IMR-90 (cell line): ENCODE data around the gene HPSE2. TPM values are rescaled to one million over a fixed set of nuclear protein-coding genes. Genes with fewer than 3 reads are reported as not detected.

ENCODE experiments used
- ATAC-seq: fragments of 200-7000 bp; cut with Tn5 transposase; 2 replicates; pipeline ENCODE4 v1.9.1; 2020; ENCODE audit warnings: low read depth, mild to moderate bottlenecking, moderate library complexity
- BruUV-seq: library from RNA; stranded (reverse); fragments of 400-500 nt; replicated peaks from 2 replicates; lab custom pipeline; 2021; lab: Mats Ljungman, UMichigan
- CTCF ChIA-PET: fragments of 300-600 bp; formaldehyde crosslinking; extraction: SDS; loops from one replicate; lab custom pipeline; 2021; ENCODE audit warnings: antibody characterized with exemption; lab: Yijun Ruan, JAX
- POLR2A ChIA-PET: fragments of 300-600 bp; sonication (Branson Sonifier 250); formaldehyde crosslinking; loops from one replicate; lab custom pipeline; 2022; ENCODE audit warnings: antibody characterized with exemption; ENCODE audit not compliant: unreplicated experiment; lab: Charles Lee
- DNase-seq: peaks from one replicate; pipeline ENCODE4 v3.0.0; 2013
- H2AFZ ChIP-seq: replicated peaks from 2 replicates; pipeline ENCODE3; 2013; ENCODE audit warnings: low read length, mild to moderate bottlenecking; ENCODE audit not compliant: poor library complexity
- H2AK5ac ChIP-seq: 2 replicates; pipeline ENCODE4 v1.6.1; 2013; ENCODE audit warnings: low read depth, low read length, inconsistent platforms
- H2AK9ac ChIP-seq: replicated peaks from 2 replicates; pipeline ENCODE3; 2013; ENCODE audit warnings: mild to moderate bottlenecking, low read depth, low read length, moderate library complexity; ENCODE audit not compliant: poor library complexity
- H2BK120ac ChIP-seq: 2 replicates; pipeline ENCODE4 v1.6.1; 2013; ENCODE audit warnings: low read depth, low read length, inconsistent platforms
- H2BK15ac ChIP-seq: 3 replicates; pipeline ENCODE4 v1.6.1; 2013; ENCODE audit warnings: low read depth, low read length, inconsistent platforms
- H2BK20ac ChIP-seq: 2 replicates; pipeline ENCODE4 v1.6.1; 2013; ENCODE audit warnings: low read depth, mild to moderate bottlenecking, inconsistent platforms, low read length, moderate library complexity
- H2BK5ac ChIP-seq: 2 replicates; pipeline ENCODE4 v1.6.1; 2013; ENCODE audit warnings: mild to moderate bottlenecking, low read depth, low read length, inconsistent platforms; ENCODE audit not compliant: poor library complexity, severe bottlenecking
- H3K14ac ChIP-seq: replicated peaks from 2 replicates; pipeline ENCODE4 v1.6.1; 2013; ENCODE audit warnings: low read depth, low read length, inconsistent platforms
- H3K18ac ChIP-seq: 2 replicates; pipeline ENCODE4 v1.6.1; 2013; ENCODE audit warnings: low read depth, low read length, control low read depth
- H3K23ac ChIP-seq: 2 replicates; pipeline ENCODE4 v1.6.1; 2013; ENCODE audit warnings: low read depth, low read length, inconsistent platforms
- H3K27ac ChIP-seq: 2 replicates; pipeline ENCODE4 v1.5.1; 2013; ENCODE audit warnings: mild to moderate bottlenecking, control low read depth, low read length; ENCODE audit not compliant: insufficient read depth
- H3K27me3 ChIP-seq: 2 replicates; pipeline ENCODE4 v1.6.1; 2013; ENCODE audit warnings: low read length; ENCODE audit not compliant: control insufficient read depth, insufficient read depth
- H3K36me3 ChIP-seq: 2 replicates; pipeline ENCODE4 v1.6.1; 2013; ENCODE audit warnings: low read length, mixed read lengths; ENCODE audit not compliant: control insufficient read depth, insufficient read depth
- H3K4ac ChIP-seq: 2 replicates; pipeline ENCODE4 v1.6.1; 2013; ENCODE audit warnings: low read depth, low read length, inconsistent platforms
- H3K4me1 ChIP-seq: 2 replicates; pipeline ENCODE4 v1.6.1; 2013; ENCODE audit warnings: low read length, mixed read lengths; ENCODE audit not compliant: control insufficient read depth, insufficient read depth
- H3K4me2 ChIP-seq: 2 replicates; pipeline ENCODE4 v1.6.1; 2013; ENCODE audit warnings: low read depth, mild to moderate bottlenecking, control low read depth, low read length, moderate library complexity
- H3K4me3 ChIP-seq: 2 replicates; pipeline ENCODE4 v1.5.1; 2013; ENCODE audit warnings: low read depth, mild to moderate bottlenecking, control low read depth, low read length, moderate library complexity; ENCODE audit not compliant: insufficient read depth
- H3K56ac ChIP-seq: 2 replicates; pipeline ENCODE4 v1.6.1; 2013; ENCODE audit warnings: low read length, inconsistent platforms; ENCODE audit not compliant: insufficient read depth; ENCODE audit errors: extremely low read depth
- H3K79me1 ChIP-seq, 2 experiments: 2 replicates each; pipeline ENCODE4 v1.6.1; 2013; ENCODE audit warnings: low read length in 2 of 2, inconsistent platforms in 1 of 2, low read depth in 1 of 2
- H3K9ac ChIP-seq: 2 replicates; pipeline ENCODE4 v1.6.1; 2013; ENCODE audit warnings: low read depth, low read length, control low read depth
- H3K9me1 ChIP-seq: 2 replicates; pipeline ENCODE4 v1.6.1; 2013; ENCODE audit warnings: low read length, inconsistent platforms; ENCODE audit not compliant: insufficient read depth
- H3K9me3 ChIP-seq: 2 replicates; pipeline ENCODE4 v1.6.1; 2013; ENCODE audit warnings: low read length; ENCODE audit not compliant: control insufficient read depth, insufficient read depth
- H4K20me1 ChIP-seq: 2 replicates; pipeline ENCODE4 v1.6.1; 2013; ENCODE audit warnings: low read length, inconsistent platforms; ENCODE audit not compliant: insufficient read depth
- H4K5ac ChIP-seq: 2 replicates; pipeline ENCODE4 v1.6.1; 2013; ENCODE audit warnings: mild to moderate bottlenecking, low read depth, low read length, control low read depth
- H4K8ac ChIP-seq, 2 experiments: 2 replicates each; pipeline ENCODE4 v1.6.1; 2013; ENCODE audit warnings: low read depth in 2 of 2, low read length in 2 of 2, control low read depth in 1 of 2, inconsistent platforms in 1 of 2
- H4K91ac ChIP-seq: 2 replicates; pipeline ENCODE4 v1.6.1; 2013; ENCODE audit warnings: low read depth, low read length, inconsistent platforms; ENCODE audit not compliant: insufficient read depth
- BHLHE40 ChIP-seq: fragments of 150-350 bp; IDR thresholded peaks from 2 replicates; pipeline ENCODE4 v1.6.1; 2016; ENCODE audit warnings: mild to moderate bottlenecking, low read depth, low read length
- CEBPB ChIP-seq: IDR thresholded peaks from 2 replicates; pipeline ENCODE4 v1.6.1; 2012; ENCODE audit warnings: low read depth, low read length, improper control_type of control experiment
- FOS ChIP-seq: fragments of 150-350 bp; IDR thresholded peaks from 2 replicates; pipeline ENCODE4 v1.6.1; 2016; ENCODE audit warnings: low read depth, low read length
- MAFK ChIP-seq: IDR thresholded peaks from 2 replicates; pipeline ENCODE4 v1.6.1; 2012; ENCODE audit warnings: low read depth, low read length, improper control_type of control experiment
- MAZ ChIP-seq: IDR thresholded peaks from 2 replicates; pipeline ENCODE4 v1.6.1; 2012; ENCODE audit warnings: low read depth, mild to moderate bottlenecking, low read length, improper control_type of control experiment, moderate library complexity, borderline replicate concordance
- NFE2L2 ChIP-seq: fragments of 150-350 bp; IDR thresholded peaks from 2 replicates; pipeline ENCODE4 v1.6.1; 2016; ENCODE audit warnings: low read depth, mild to moderate bottlenecking, low read length
- POLR2A ChIP-seq: IDR thresholded peaks from 2 replicates; pipeline ENCODE4 v1.6.1; 2012; ENCODE audit warnings: mild to moderate bottlenecking, low read depth, low read length
- RFX5 ChIP-seq: IDR thresholded peaks from 2 replicates; pipeline ENCODE4 v1.8.0; 2012; ENCODE audit warnings: low read depth, mild to moderate bottlenecking, low read length, moderate library complexity
- SMC3 ChIP-seq: fragments of 150-350 bp; IDR thresholded peaks from 2 replicates; pipeline ENCODE4 v1.6.1; 2016; ENCODE audit warnings: low read depth, mild to moderate bottlenecking, antibody characterized with exemption, low read length, moderate library complexity
- dilution Hi-C: fragments of 300-500 bp; cut with HindIII; formaldehyde crosslinking; loops from one replicate; pipeline ENCODE4 v1.14.3; 2018; ENCODE audit warnings: low sequenced_read_pairs; ENCODE audit not compliant: unreplicated experiment
- in situ Hi-C: fragments of 300-500 bp; cut with MboI; formaldehyde crosslinking; loops from 3 replicates; pipeline ENCODE4 v1.14.3; 2019; ENCODE audit warnings: low sequenced_read_pairs, inconsistent platforms, mixed read lengths
- intact Hi-C: fragments of 100-400 bp; cut with micrococcal nuclease; formaldehyde crosslinking; loops from 2 replicates; pipeline ENCODE4 v1.10.0; 2022
- polyA plus RNA-seq, 3 experiments: library from polyadenylated mRNA; depleted of rRNA; stranded (reverse); fragments of >200 nt; gene quantifications; 2 replicates each; pipeline ENCODE4 v1.2.3, GENCODE V29; 2012; ENCODE audit warnings: low replicate concordance in 1 of 3
- total RNA-seq: library from RNA; depleted of rRNA; stranded (reverse); fragments of >200 nt; gene quantifications from 2 replicates; pipeline ENCODE4 v1.2.3, GENCODE V29; 2012
- TF ChIP-seq, protein P1 (sequence below): conservative IDR thresholded peaks from 2 replicates; pipeline ENCODE4 v1.5.1; 2012; ENCODE audit warnings: mild to moderate bottlenecking, low read depth, low read length, improper control_type of control experiment
- TF ChIP-seq, protein P2 (sequence below): fragments of 150-350 bp; IDR thresholded peaks from 2 replicates; pipeline ENCODE4 v1.6.1; 2017; ENCODE audit warnings: mild to moderate bottlenecking, antibody characterized with exemption, low read length, low read depth

HPSE2 gene
- total and polyA plus RNA-seq, 2 of the 4 experiments (the other 2 are of a cell fraction), result not detected

DNA sequence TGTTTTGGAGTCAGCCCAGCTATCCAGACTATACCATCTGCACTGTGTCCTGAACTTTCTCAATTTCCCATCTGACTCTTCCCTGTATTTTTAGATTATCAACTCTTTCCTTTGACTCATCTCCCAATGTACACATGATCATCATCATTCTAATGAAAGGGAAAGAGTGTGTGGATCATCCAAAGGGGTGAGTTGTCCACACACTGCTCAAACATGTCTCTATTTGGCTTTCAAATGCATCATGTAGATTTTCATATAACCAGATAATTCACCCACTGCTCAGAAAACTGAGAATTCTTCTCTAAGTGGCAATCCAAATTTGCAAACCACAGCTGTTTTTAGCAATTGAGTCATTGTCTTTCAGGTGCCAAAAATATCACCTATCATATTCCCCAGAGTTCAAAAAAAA, 598.7 kb downstream of the HPSE2 start:
- H3K27ac ChIP-seq, result no peak overlapping the region
- H3K9ac ChIP-seq, result no peak overlapping the region
- in situ Hi-C loops (no loop called here), dilution Hi-C loops (no loop called here), intact Hi-C loops (no loop called here)
- TF ChIP-seq, protein P1, sequence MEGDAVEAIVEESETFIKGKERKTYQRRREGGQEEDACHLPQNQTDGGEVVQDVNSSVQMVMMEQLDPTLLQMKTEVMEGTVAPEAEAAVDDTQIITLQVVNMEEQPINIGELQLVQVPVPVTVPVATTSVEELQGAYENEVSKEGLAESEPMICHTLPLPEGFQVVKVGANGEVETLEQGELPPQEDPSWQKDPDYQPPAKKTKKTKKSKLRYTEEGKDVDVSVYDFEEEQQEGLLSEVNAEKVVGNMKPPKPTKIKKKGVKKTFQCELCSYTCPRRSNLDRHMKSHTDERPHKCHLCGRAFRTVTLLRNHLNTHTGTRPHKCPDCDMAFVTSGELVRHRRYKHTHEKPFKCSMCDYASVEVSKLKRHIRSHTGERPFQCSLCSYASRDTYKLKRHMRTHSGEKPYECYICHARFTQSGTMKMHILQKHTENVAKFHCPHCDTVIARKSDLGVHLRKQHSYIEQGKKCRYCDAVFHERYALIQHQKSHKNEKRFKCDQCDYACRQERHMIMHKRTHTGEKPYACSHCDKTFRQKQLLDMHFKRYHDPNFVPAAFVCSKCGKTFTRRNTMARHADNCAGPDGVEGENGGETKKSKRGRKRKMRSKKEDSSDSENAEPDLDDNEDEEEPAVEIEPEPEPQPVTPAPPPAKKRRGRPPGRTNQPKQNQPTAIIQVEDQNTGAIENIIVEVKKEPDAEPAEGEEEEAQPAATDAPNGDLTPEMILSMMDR, result no peak
- TF ChIP-seq, protein P2, sequence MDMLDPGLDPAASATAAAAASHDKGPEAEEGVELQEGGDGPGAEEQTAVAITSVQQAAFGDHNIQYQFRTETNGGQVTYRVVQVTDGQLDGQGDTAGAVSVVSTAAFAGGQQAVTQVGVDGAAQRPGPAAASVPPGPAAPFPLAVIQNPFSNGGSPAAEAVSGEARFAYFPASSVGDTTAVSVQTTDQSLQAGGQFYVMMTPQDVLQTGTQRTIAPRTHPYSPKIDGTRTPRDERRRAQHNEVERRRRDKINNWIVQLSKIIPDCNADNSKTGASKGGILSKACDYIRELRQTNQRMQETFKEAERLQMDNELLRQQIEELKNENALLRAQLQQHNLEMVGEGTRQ, result no peak
- no peak for TF ChIP-seq MAZ
- no peak for TF ChIP-seq POLR2A
- no peak for TF ChIP-seq MAFK
- no peak for TF ChIP-seq BHLHE40
- no peak for TF ChIP-seq NFE2L2
- no peak for TF ChIP-seq RFX5
- no peak for TF ChIP-seq SMC3
- TF ChIP-seq CEBPB, result no peak
- TF ChIP-seq FOS, result no peak
- no peaks in the 10 kb centered on the region for H3K27me3 ChIP-seq
- H3K4ac ChIP-seq, result no peak overlapping the region
- no peak overlapping the region for H2BK20ac ChIP-seq
- H4K91ac ChIP-seq, result no peak overlapping the region
- no peak overlapping the region for H3K23ac ChIP-seq
- no peak overlapping the region for H3K4me2 ChIP-seq
- no peak overlapping the region for H2AK9ac ChIP-seq
- ATAC-seq, result no peak
- no peak overlapping the region for H3K14ac ChIP-seq
- H3K79me1 ChIP-seq, result no peaks in the 10 kb centered on the region
- H2AK5ac ChIP-seq, result no peak overlapping the region
- H3K4me3 ChIP-seq, result no peak overlapping the region
- no peaks in the 10 kb centered on the region for H4K20me1 ChIP-seq
- ChIA-PET CTCF (no interaction called here), POLR2A (no interaction called here)
- H3K18ac ChIP-seq, result no peak overlapping the region
- BruUV-seq, result no TSS peak
- H2AFZ ChIP-seq, result no peak overlapping the region
- H3K9me1 ChIP-seq, result no peaks in the 10 kb centered on the region
- no peaks in the 10 kb centered on the region for H3K9me3 ChIP-seq
- no peak overlapping the region for H2BK120ac ChIP-seq
- H2BK5ac ChIP-seq, result no peak overlapping the region
- no peak overlapping the region for H4K5ac ChIP-seq
- H4K8ac ChIP-seq, result no peak overlapping the region
- no peaks in the 10 kb centered on the region for H3K36me3 ChIP-seq
- no peak overlapping the region for H2BK15ac ChIP-seq
- DNase-seq, result no peak
- no peak overlapping the region for H3K56ac ChIP-seq
- no peaks in the 10 kb centered on the region for H3K4me1 ChIP-seq
